ENCODE measurements around the gene ANKRA2. TPM values are rescaled to one million over a fixed set of nuclear protein-coding genes. Genes with fewer than 3 reads are reported as not detected.

Gene ANKRA2
- total and polyA plus RNA-seq, 2 of the 8 experiments (the other 6 are each of a cell fraction or from before 2014, with no cell fraction given): 7.0 to 12.6 TPM

DNA sequence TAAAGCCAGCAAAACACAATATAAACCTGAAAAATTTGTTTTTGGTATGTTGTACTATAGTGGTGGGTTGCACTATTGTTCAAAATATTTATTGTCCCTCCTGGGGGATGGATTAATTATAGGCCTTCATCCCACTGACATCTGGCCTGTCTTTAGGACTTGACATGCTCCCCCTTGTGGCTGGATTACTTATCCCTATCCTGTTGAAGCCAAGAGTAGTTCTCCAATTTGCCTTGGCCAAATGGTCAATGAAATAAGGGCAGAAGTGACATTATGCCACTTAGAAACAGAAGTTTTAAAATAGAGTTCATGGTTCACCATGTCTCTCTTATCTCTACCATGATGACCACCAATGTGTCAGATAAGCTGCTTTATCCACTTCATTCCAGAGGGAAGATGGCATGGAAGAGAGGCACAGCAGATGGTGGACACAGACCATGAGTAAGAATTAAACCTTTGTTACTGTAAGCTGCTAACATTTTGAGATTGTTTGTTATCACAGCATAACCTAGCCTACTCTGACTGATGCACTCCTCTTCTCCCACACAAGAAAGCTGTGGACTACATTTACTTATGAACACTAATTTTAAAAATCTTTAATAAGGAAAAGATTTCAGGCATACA, 31.4 kb upstream of the ANKRA2 start:
- Histone ChIP-seq H3K4me1 (replicated peaks in 1 of 4; ENCODE audit: control insufficient read depth in 3 of 4, insufficient read depth in 4 of 4, low read length in 3 of 4) (no peaks in the 10 kb centered on the region), H4K20me1 (replicated peaks in 1 of 2; ENCODE audit: control insufficient read depth in 1 of 2, insufficient read depth in 2 of 2, low read length in 2 of 2) (no peaks in the 10 kb centered on the region), H3K4me3 (ENCODE audit: extremely low read depth in 1 of 4, insufficient read depth in 2 of 4, low read depth in 3 of 4, low read length in 4 of 4) (no peak overlapping the region), H4K91ac (replicated peaks; ENCODE audit: insufficient read length, low read length) (no peak overlapping the region), H3K79me2 (ENCODE audit: control insufficient read depth in 1 of 2, insufficient read depth in 2 of 2, low read length in 2 of 2) (no peaks in the 10 kb centered on the region), H2BK20ac (ENCODE audit: low read length) (no peak overlapping the region), H3K79me1 (ENCODE audit: low read depth, low read length) (no peaks in the 10 kb centered on the region), H2BK120ac (replicated peaks; ENCODE audit: low read depth, low read length) (no peak overlapping the region), H3K18ac (ENCODE audit: extremely low read depth, low read length) (no peak overlapping the region), H4K5ac (ENCODE audit: insufficient read length, low read depth, low read length) (no peak overlapping the region), H3K23me2 (ENCODE audit: low read depth, low read length) (no peaks in the 10 kb centered on the region), H3K23ac (ENCODE audit: insufficient read length) (no peak overlapping the region), H3K14ac (ENCODE audit: insufficient read length) (no peak overlapping the region), H3K4ac (replicated peaks; ENCODE audit: insufficient read length, low read depth, low read length) (no peak overlapping the region), H3K4me2 (ENCODE audit: insufficient read depth in 1 of 2, low read depth in 2 of 2, low read length in 2 of 2) (no peak overlapping the region), H2BK5ac (ENCODE audit: low read depth, low read length) (no peak overlapping the region), H2AFZ (ENCODE audit: low read length) (no peak overlapping the region), H2BK12ac (ENCODE audit: low read depth, low read length) (no peak overlapping the region), H3K27ac (ENCODE audit: low read depth, low read length) (no peak overlapping the region), H2AK5ac (ENCODE audit: low read depth, low read length) (no peak overlapping the region), H2BK15ac (ENCODE audit: low read length) (no peak overlapping the region), H3K36me3 (ENCODE audit: control insufficient read depth in 2 of 4, insufficient read depth in 4 of 4, low read length in 3 of 4) (no peaks in the 10 kb centered on the region), H4K8ac (ENCODE audit: extremely low read depth, insufficient read depth, low read length) (no peak overlapping the region), H3K9me3 (ENCODE audit: insufficient read depth in 2 of 2, low read depth in 1 of 2, low read length in 1 of 2) (no peaks in the 10 kb centered on the region), H3K27me3 (replicated peaks in 1 of 4; ENCODE audit: control insufficient read depth in 3 of 4, extremely low read depth in 1 of 4, insufficient read depth in 3 of 4, low read length in 3 of 4) (no peaks in the 10 kb centered on the region), H3K56ac (replicated peaks; ENCODE audit: insufficient read length, low read depth, low read length) (no peak overlapping the region), H3K9ac (replicated peaks in 1 of 4; ENCODE audit: extremely low read depth in 1 of 4, low read depth in 3 of 4, low read length in 3 of 4) (no peak overlapping the region)
- FAIRE-seq: peak; percentile 87
- ChIA-PET CTCF (ENCODE audit: partially characterized antibody) (interaction anchor here (0.7 to 4.2 kb wide), 31 partner anchors 9 to 301 kb away, joined by 3 to 65 read pairs (median 4); partner anchors contain the start of genes ANKRA2, ARHGEF28 and UTP15), POLR2A (ENCODE audit: partially characterized antibody) (no interaction called here)
- peak in 1 of 2 experiments; percentile 57 for DNase-seq (ENCODE audit: low read depth in 1 of 2, low spot score in 2 of 2)
- TF ChIP-seq RAD21 (IDR thresholded peaks at IDR 0.05 in 1 of 2, conservative IDR thresholded peaks at IDR 0.05 in 1 of 2; ENCODE audit: low read depth in 2 of 2, low read length in 2 of 2) (peak; percentile 45 to 62), CBX8 (IDR thresholded peaks at IDR 0.05; ENCODE audit: borderline replicate concordance, low read depth, low read length) (no peak), TBP (IDR thresholded peaks at IDR 0.05; ENCODE audit: low read depth, low read length) (no peak)
- TF ChIP-seq, protein P1, sequence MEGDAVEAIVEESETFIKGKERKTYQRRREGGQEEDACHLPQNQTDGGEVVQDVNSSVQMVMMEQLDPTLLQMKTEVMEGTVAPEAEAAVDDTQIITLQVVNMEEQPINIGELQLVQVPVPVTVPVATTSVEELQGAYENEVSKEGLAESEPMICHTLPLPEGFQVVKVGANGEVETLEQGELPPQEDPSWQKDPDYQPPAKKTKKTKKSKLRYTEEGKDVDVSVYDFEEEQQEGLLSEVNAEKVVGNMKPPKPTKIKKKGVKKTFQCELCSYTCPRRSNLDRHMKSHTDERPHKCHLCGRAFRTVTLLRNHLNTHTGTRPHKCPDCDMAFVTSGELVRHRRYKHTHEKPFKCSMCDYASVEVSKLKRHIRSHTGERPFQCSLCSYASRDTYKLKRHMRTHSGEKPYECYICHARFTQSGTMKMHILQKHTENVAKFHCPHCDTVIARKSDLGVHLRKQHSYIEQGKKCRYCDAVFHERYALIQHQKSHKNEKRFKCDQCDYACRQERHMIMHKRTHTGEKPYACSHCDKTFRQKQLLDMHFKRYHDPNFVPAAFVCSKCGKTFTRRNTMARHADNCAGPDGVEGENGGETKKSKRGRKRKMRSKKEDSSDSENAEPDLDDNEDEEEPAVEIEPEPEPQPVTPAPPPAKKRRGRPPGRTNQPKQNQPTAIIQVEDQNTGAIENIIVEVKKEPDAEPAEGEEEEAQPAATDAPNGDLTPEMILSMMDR (IDR thresholded peaks at IDR 0.05; ENCODE audit: control extremely low read depth in 1 of 3, insufficient read depth in 1 of 3, low read depth in 1 of 3, low read length in 3 of 3): peak; percentile 8 to 81 (median 57)

Measured in H1 (cell line).